K562 treated with DMSO at 1 percent for 12 hours (cell line): ENCODE measurements around the gene ZBTB16. TPM values are rescaled to one million over a fixed set of nuclear protein-coding genes. Genes with fewer than 3 reads are reported as not detected.

ENCODE experiments used
- total RNA-seq: library from RNA; unstranded; fragments of 300-600 nt; gene quantifications from 2 replicates; pipeline ENCODE4 v1.2.3, GENCODE V29; 2022; ENCODE audit not compliant: insufficient read depth

Gene ZBTB16
- not detected in 2 replicates for total RNA-seq

GRCh38 chr11:114059278-114059983 lies at the start of gene ZBTB16:
ZBTB16 (plus strand) TSS chr11:114059711; CDS start chr11:114063301, 3,590 bp downstream.

GRCh38 chr11:114295676-114296604 lies 236.4 kb downstream of the ZBTB16 start, which contains the start of gene NNMT:
NNMT (plus strand) TSS chr11:114296399; CDS start chr11:114296557, 158 bp downstream.

Other genes with a start within 250 kb of the ZBTB16 start
- 8.2 and 15.8 TPM in 2 replicates for gene USP28, start 184.1 kb upstream of the ZBTB16 start, total RNA-seq
- not detected in 2 replicates for gene HTR3B, start 154.9 kb upstream of the ZBTB16 start, total RNA-seq
- gene HTR3A, start 84.6 kb upstream of the ZBTB16 start, total RNA-seq, result not detected in 2 replicates
- gene NNMT, start 236.7 kb downstream of the ZBTB16 start, total RNA-seq, result 30.7 and 82.4 TPM in 2 replicates